GM20000 (cell line): ENCODE measurements around the gene SLC30A2.
A peak's percentile ranks its signal among the peaks of the same experiment; 100 is the strongest.

Source experiments
- DNase-seq: peaks from one replicate; pipeline ENCODE4 v3.0.0; 2012; ENCODE audit warnings: low spot score
- CTCF ChIP-seq: IDR thresholded peaks from 2 replicates; pipeline ENCODE4 v1.5.1; 2012; ENCODE audit warnings: mild to moderate bottlenecking, control low read depth; ENCODE audit errors: extremely low read depth, missing control alignments

SLC30A2 gene

GRCh38 chr1:26037904-26038303 lies 8.0 kb downstream of the SLC30A2 start:
- no peak for DNase-seq

GRCh38 chr1:26036756-26037281 lies 9.1 kb downstream of the SLC30A2 start:
- no peak for DNase-seq
- TF ChIP-seq CTCF = no peak

More at GRCh38 chr1:26037904-26038303, 8.0 kb downstream of the SLC30A2 start:
- TF ChIP-seq CTCF = no peak

- peak; percentile 91 for DNase-seq
- peak; percentile 99 for TF ChIP-seq CTCF
Measured at GRCh38 chr1:26035959-26036755, 9.8 kb downstream of the SLC30A2 start.

GRCh38 chr1:26035203-26035958 lies 10.5 kb downstream of the SLC30A2 start:
- DNase-seq = peak; percentile 97
- TF ChIP-seq CTCF = no peak

- DNase-seq = no peak
- no peak for TF ChIP-seq CTCF
Measured at GRCh38 chr1:26034504-26035202, 11.3 kb downstream of the SLC30A2 start.

- no peak for TF ChIP-seq CTCF
- DNase-seq = no peak
Measured at GRCh38 chr1:26032656-26033357, 13.1 kb downstream of the SLC30A2 start.
